GM19035 (cell line): ENCODE measurements around the gene NTM.

Experiments
- ATAC-seq: cut with Tn5 transposase; IDR thresholded peaks from one replicate; pipeline ENCODE4 v1.9.1; 2021; ENCODE audit not compliant: unreplicated experiment

The NTM gene

DNA sequence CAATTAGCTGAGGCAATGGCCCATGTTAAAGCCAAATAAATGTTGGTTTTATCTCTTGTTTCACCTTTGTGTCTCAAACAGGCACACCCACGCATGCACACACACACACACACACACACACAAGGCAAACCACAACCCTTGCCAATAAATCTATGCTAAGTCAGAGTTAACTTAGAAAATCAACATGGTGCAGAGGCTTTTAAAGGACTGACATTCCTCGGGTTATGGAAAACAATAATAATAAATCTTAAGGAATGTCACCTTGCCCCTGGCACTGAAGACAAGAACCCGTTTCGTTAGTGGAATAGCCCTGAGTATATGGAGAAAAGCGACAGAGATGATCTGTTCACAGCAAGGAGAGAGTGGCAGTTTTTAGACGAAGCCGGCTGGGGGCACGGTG is 326.3 kb downstream of the NTM start:
- no peak for ATAC-seq

DNA sequence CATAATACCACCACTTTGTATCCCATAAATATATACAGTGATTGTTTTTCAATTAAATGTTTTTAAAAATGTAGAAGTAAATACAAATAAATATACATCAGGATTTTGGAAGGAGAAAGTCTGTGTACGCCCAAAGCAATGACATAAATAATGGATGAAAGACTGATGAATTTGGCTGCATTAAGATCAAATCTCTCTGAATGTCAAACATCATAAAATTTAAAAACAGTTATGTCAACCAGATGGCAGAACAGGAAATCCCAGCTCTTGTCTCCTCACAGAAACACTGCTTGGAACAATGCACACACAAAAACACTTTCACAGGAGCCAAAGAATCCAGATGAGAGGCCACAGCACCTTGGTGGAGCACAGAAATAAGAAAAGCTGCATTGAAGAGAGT is 332.9 kb downstream of the NTM start:
- no peak for ATAC-seq

DNA sequence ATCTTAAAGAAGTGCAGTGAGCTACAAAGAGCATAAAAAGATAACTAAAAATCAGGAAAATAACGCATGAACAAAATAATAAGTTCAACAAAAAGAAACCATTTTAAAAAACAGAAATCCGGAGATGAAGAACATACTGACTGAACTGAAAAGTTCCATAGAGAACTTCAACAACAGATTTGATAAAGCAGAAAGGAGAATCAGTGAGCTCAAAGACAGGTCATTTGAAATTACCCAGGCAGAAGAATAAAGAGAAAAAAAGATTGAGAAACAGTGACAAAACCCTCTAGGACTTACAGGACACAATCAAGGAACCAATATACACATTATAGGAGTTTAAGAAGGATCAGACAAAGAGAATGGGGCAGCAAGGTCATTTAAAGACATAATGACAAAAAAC is 334.3 kb downstream of the NTM start:
- ATAC-seq = no peak

DNA sequence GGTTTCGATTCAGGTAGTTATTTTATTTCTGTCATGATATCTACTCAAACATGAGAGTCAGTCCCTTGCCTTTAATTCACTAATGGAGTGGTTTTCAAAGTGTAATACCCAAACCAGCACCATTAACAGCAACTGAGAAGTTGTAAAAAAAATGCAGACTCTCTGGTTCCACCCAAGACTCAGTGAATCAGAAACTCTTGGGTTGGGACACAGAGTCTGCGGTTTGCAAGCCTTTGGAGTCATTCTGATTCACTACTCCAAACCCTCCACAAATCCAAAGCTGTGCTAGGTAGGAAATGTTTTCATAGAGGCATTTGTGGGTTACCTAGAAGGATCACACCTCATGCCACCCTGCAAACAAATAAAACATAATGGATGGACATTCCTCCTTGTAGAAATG is 340.1 kb downstream of the NTM start:
- ATAC-seq = no peak

DNA sequence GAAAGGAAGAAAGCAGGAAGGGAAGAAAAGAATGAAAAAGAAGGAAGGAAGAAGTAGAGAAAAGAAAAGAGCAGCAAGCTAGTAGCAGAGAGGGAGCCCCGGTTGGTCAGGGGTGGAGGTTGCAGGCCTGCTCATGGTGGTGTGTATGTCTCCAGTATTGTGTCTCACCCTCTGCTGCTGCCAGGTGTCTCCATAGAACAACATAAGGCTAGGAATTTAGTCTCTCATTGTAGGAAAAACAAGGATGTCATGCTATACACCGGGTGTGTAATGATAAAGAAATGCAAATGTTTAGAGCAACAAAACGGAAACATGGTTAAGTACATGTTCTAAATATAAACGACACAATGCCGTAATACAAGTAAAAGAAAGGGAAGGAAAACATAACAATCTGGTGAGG is 342.5 kb downstream of the NTM start:
- ATAC-seq = no peak

DNA sequence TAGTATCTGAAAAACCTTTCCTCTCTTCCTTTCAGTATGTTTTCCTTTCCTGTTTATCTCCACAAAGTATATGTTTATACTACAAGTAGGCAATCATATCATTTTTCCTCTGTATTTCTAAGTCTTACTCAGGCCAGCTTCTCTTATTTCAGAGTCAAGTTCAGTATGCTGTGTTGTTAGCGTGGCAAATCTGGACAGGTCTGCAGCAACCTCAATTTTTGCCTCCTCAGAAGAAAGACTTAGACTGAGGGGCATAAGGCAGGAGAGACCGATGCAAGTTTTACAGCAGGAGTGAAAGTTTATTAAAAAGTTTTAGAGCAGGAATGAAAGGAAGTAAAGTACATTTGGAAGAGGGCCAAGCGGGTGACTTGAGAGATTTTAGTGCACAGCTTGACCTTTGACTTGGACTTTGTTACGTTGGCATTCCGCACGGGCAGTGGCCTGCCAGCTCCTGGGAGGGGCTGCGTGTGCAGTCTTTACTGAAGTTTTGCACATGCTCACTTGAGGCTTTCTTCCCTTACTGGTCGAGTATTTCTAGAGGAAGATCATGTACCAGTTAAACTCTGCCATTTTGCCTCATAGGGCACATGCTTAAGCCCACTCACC is 343.2 kb downstream of the NTM start:
- ATAC-seq = no peak

DNA sequence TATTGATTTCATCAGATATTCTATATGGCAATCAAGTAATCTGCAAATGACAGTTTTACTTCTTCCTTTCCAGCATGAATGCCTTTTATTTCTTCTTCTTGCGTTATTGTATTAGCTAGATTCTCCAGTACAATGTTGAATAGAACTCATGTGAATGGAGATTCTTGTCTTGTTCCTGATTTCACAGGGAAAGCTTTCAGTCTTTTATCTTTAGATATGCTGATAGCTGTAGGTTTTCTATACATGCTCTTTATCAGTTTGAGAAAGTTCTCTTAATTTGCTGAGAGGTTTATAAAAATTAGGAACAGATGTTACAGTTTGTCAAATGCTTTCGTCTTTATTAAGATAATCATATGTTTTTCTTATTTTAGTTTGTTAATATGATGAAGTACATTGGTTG is 347.2 kb downstream of the NTM start:
- ATAC-seq = no peak

DNA sequence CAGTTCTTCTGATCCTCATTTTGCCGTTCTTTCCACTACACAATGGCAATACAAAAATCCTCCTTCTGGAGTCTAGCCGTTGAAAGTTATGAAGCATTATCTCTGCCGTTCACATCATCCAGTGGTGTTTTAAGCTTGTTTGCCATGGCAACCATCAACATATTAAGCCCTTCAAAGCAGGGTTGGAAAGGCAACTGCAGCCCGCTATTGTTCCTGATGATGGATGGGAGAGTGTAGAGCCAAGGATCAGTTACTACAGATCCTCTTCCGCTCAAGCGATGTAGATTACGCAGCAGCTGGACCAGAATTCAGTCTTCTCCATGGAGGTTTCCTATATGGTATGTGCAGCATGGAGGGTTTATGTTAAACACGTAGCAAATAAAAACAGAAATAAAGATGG is 352.7 kb downstream of the NTM start:
- no peak for ATAC-seq

DNA sequence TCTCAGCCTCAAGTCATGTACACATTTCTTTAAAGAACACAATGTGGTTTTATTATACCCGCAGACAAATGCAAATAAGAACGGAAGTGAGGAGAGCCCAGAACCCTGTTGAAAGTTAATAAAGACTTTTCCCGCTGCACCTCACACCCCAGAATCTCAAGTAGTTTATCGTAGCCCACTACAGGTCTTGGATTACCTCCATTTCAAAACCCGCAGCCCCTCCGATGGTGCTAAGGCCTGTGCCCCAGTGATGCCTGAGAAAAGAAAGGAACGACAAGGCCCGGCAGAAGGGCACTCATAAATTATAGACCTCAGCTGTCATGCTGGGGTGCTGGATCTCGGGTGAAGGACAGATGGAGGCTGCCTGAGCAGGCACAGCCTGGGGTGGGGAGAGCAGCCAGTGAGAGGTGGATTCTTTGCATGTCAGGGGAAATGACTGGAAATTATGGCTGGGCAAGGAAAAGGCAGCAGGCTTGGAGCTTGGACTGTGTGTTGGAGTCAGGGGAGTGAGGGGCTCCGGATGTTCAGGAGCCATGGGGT is 354.1 kb downstream of the NTM start:
- no peak for ATAC-seq

DNA sequence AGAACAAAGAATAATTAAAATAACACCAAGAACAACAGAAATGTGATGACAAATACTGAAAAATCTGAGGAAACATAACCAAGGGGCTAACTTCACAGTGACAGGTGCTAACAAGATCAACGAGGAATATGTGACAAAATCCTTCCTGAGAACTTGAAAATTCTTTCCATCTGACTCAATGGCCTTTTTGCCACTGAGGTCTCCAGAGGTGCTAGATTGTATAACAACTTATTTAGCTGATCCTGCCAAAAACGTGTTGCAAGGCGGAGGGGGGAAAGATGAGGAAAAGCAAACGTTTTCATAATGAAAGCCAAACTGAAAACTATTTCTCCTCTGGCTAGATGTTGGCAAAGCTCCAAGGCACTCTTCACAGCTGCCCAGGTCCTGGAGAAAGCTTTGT is 364.5 kb downstream of the NTM start:
- ATAC-seq = no peak

DNA sequence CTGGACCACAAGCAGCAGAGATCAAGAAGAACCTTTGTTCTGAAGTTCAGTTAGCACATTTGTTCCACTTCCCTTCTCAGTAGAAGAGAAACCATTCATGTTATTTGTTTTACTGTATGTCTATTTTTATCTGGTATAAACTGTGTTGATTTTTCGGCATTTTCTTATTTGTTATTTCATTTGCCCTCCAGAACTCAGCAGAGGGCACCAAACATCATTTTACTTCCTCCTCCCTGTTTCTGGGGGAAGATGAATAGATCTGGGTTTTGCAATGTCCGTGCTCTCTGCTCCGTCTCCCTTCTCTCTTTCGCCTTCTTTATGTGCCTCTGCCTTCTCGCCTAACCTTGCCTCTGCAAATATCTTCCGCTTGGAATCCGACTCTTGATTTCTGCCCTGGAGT is 366.9 kb downstream of the NTM start:
- no peak for ATAC-seq

DNA sequence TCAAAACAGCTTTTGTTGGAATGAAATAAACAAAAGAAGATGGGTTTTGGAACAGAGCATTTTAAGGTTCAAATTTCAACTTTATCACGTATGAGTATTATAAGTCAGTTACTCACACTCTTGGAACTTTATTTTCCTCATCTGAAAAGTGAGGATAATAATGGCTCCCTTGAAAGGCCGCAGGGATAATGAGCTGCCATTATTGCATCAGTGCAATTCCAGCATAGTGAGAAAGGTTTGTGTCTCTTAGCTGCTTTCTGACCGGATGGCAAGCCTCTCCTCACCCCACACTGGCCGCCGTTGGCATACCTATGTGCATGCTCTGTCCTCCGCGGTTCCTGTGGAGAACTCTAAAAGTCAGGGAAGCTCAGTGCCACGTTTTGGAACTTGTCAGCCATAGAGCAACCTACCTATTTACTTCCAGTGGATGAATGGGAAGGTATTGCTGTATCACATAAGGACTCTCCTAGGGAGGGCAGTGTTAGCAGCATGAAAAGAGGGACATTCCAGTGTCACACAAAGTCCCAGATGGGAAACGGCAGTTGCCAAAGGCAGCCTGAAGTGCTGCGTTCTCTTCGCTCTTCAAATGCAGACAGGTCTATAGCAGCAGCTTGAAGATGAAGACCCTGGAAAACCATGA is 368.9 kb downstream of the NTM start:
- ATAC-seq = no peak

DNA sequence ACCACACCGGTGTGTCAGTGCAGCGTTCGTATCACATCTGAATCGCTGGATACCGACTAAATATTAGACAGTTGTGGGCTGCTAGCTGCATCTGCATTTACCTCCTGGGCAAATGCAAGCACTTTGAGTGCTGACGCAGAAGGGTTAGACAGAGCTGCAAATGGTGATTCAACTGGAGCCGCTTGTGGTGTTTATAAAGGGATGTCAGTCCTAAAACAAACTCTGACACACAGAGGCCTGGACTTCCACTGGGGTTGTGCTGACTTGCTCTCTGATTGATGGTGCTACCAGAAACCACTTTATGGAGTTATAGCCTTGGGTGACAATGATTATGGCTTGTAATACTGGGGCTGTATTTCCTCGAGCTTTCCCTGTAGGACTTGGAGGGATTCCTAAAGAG is 374.4 kb downstream of the NTM start:
- no peak for ATAC-seq

DNA sequence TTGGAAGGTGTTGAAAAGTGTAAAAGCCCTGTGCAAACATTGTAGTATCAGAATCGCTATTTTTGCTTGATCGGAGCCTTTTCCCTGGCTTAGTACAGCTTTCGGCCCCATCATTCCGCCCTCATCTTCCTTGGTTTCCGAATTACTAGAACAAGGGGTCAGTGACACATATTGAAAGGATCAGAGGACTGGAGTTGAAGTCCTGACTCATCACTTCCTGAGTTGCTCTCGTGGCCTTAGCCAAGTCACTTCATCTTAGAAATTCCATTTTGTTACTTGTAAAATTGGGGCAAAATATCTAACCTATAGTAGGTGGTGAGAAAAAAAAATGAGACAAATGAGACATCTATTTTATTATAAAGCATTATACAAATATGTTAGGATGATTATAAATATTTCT is 375.0 kb downstream of the NTM start:
- ATAC-seq = no peak

DNA sequence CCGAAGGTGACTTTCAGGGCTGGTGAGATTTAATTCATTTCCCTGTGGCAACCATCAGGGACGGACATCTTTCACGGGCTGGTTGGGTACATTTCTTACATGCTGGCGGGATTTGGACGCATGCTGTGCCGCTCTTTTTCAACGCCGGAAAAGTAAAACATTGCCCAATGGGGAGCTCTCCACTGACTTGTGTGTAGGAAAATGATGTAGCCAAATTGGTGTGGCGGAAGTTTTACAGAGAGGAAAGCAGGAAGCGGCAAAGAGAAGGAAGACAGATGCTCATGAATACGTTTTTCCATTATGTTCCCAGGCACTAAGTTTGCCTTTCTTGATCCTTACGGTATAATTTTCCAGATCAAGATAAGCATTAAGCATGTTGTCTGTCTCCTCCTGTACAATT is 375.8 kb downstream of the NTM start:
- ATAC-seq = no peak

DNA sequence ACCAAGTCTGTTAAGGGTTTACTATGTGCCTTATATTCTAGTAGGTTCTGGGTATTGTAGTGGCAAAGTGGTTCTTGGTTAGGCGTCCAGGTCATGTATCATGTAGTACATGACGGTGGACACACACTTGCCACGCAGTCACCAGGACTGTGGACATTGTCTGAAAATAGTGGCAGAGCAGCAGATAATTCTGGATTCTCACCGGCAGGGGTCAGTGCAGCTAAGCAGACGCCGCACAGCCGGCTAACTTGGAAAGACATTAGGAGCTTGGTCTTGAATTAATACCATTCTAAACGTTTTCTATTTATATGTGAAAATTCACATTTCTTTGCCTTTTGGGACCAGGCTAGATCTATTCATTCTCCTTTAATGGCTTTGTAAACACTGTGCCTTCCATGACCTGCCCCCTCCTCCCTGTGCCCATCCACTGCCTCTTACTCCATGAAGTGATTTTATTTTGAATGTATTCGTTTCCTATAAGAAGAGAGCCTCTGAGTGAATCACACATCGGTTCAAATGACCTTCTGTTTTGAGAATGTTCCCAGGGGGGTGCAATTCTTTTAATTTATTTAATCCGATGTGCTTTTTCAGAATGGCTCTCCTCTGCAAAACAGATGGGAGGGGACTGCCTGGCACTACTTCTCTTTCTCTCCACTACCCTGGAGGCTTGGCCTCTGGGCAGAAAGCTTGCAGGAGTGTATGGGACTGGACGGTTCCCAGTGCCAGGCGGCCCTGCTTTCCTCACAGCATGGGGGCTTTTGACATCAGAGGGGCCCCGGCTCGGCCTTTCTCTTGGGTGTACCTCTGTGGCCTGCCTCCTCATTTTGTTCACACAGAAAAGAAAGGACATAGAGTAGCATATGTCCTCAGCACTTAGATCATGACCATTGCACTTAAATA is 378.0 kb downstream of the NTM start:
- peak; percentile 68 for ATAC-seq

DNA sequence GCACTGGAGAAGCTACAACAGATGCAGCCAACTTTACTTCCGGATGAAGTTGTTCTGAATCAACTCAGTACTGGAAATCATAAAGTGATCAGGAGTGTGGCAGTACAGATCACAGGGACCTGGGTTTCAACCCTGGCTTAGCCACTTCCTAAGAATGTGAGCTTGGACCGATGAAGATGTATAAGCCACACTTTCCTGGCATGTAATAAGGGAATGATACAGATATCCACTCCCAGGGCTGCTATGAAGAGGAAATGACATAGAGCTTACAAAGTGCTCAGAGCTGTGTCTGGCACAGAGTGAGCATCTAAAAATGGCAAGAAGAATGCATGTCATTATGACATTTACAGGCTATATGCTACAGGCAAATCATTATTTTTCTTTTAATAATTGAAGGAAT is 378.7 kb downstream of the NTM start:
- ATAC-seq = no peak

DNA sequence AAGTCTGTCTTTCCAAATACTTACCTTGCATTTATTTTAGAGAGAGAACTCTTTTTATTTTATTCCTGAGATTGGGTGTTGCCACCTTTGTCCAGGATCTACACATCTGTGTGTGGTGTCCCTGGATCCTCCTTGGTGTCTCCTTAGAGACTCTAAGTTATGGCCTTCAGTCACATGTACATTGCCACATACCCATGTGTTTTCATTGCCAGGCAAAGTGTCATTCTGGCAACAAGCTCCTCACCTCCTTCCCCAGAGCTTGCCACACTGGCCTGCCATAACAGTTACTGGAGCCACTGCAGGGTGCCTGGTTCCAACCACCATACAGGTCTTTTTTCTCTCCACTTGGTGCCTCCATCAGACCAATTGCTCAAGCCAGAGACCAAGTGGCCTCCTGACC is 379.7 kb downstream of the NTM start:
- ATAC-seq = no peak

DNA sequence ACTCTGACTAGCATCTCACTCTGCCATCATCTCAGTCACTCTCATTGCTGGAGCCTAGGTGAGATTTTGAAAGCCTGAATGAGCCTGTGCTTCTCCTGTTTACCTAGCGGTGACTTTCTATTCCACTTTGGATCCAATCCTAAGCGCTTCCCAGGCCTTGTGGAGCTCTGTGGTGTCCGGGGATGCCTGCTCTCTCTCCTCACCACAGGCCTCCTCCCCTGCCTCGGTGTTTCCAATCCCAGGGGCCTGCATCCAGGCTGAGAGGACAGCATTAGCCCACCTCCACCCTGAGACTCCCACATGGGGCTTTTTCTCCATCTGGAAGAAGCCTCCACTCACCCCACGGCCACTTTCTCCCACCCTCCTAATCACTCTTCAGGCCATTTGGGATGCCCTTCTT is 380.3 kb downstream of the NTM start:
- no peak for ATAC-seq

DNA sequence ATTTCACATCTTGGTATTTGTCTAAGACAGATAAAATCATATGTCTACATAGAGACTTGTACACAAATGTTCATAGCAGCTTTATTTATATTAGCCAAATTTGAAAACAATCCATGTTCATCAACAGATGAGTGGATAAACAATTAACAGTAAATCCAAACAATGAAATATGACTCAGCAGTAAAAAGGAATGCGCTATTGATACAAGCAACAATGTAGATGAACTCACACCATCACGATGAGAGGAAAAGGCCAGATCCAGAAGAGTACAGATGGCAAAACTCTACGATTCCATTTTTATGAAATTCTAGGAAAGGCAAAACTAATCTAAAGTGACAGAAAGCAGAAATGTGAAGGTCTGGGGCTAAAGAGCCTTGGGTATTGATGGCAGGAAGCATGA is 384.3 kb downstream of the NTM start:
- no peak for ATAC-seq

DNA sequence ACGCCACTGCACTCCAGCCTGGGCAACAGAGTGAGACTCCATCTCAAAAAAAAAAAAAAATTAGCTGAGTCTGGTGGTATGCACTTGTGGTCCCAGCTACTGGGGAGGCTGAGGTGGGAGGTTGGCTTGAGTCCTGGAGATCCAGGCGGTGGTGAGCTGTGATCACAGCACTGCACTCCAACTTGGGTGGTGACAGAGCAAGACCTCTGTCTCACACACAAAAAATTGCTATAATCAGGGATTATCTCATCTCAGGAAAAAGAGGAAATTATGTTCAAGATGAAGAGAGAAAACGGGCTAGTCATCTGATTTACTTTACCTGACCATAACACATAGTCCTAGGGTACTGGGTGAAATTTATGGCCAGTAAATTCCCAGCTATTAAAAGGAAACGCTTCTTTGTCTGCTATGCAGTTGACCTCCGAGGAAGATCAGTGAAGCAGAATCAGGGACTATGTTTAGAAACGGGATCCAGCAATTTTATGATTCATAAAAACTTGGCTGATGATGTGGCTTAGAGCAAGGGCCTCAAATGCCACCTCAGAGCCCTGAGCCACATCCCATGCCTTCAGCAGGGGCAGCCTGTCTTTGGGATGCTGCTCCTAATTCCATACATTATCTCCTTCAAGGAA is 386.2 kb downstream of the NTM start:
- no peak for ATAC-seq

DNA sequence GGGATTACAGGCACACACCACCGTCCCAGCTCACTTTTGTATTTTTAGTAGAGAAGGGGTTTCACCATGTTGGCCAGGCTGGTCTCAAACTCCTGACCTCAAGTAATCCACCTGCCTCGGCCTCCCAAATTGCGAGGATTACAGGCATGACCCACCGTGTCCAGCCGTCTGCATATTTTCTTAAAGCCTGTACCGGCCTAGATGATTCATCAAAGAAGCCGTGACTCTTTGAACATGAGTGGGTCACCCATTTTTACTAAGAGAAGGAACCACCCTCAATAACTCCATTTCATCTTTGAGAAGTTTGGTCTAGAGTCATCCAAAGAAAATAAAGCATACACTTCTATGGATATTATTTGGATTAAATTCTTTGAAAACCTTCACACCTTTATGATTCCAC is 388.3 kb downstream of the NTM start:
- ATAC-seq = no peak
